Measurements from ENCODE around the gene SMPX.

DNA sequence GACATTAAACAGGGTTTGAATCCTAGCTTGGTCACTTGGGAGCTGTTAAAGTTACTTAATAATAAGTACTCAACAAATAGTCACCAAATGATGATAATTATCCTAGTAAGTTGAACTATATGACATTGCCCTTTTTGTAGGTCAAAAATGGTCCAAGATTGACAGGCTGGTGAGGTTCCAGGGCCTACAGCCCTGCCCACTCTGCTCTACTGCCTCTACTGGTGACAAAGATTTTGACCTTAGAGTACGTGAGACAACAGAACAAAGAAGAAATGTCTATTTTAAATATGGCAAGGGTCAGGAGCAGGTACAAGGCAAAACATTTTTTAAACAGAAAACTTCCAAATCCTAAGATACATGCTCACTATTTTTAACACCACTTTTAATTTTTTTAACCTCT is 572 bp upstream of the SMPX start:
- TF ChIP-seq ZNF70 (CRISPR knock-in tag; IDR thresholded peaks at IDR 0.05) (no peak), ZFP3 (CRISPR knock-in tag; IDR thresholded peaks at IDR 0.05) (no peak), CSDC2 (CRISPR knock-in tag; IDR thresholded peaks at IDR 0.05) (no peak), ZFP30 (CRISPR knock-in tag; IDR thresholded peaks at IDR 0.05) (no peak), ESRRG (CRISPR knock-in tag; IDR thresholded peaks at IDR 0.05) (no peak), TCF4 (CRISPR knock-in tag; IDR thresholded peaks at IDR 0.05; ENCODE audit: borderline replicate concordance) (no peak), RARB (CRISPR knock-in tag; IDR thresholded peaks at IDR 0.05) (no peak)
